KOPT-K1 (cell line): Measurements from ENCODE around the gene INPP5D.
"Not testable (repeated sequence)": the region's sequence is repeated elsewhere in the genome, so short reads cannot be mapped to it uniquely, and the experiment has no call there.

Experiments used
- H3K27ac ChIP-seq: fragments of 200-600 bp; sonication (generic); 2 replicates; pipeline ENCODE4 v1.5.1; 2016; ENCODE audit warnings: antibody characterized with exemption, mild to moderate bottlenecking, low read depth, low read length; ENCODE audit not compliant: poor library complexity, severe bottlenecking
- H3K36me3 ChIP-seq: fragments of 200-600 bp; sonication (generic); 2 replicates; pipeline ENCODE4 v1.5.1; 2017; ENCODE audit warnings: antibody characterized with exemption, mild to moderate bottlenecking, low read length, moderate library complexity; ENCODE audit not compliant: insufficient read depth
- H3K9me3 ChIP-seq: fragments of 200-600 bp; sonication (generic); 2 replicates; pipeline ENCODE4 v1.5.1; 2017; ENCODE audit warnings: antibody characterized with exemption, low read length, mild to moderate bottlenecking; ENCODE audit not compliant: insufficient read depth, poor library complexity, severe bottlenecking

INPP5D gene

DNA sequence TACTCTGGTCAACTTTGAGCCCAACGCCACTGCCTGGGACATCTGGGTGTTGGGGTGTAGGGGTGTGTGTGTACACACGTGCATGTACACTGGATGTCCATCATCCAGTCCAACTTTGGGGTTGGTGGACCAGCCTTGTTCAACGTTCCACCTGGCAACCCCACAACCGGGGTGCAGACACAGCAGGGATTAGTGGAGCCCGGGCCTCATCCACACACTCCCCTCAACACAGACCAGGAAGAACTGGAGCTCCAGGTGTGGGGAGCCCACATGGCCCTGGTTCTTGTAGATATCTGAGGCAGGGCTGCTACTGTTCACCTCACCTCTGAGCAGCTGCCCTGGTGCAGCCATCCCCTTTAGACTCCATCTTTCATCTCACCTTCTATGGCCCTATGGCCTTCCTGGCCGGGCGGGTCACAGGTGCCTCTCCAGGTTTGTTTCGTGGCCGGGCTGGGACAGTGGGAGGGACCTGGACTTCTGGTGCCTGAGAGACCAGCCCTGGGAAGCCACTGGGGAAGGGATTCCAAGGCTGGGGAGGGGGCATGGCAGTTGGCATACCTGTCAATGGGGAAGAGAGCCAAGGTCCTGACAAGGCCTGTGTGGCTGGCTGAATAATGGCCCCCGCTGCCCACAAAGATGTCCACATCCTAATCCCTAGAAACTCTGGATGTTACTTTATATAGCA lies 20.2 kb upstream of the INPP5D start:
- Histone ChIP-seq H3K36me3 (no peaks in the 10 kb centered on the region), H3K27ac (no peak overlapping the region), H3K9me3 (no peaks in the 10 kb centered on the region)

GRCh38 chr2:233040571-233040970 lies 19.6 kb upstream of the INPP5D start:
- H3K36me3 ChIP-seq: no peaks in the 10 kb centered on the region
- no peaks in the 10 kb centered on the region for H3K9me3 ChIP-seq
- H3K27ac ChIP-seq: no peak overlapping the region

GRCh38 chr2:233041722-233042323 lies 18.3 kb upstream of the INPP5D start:
- no peak overlapping the region for H3K27ac ChIP-seq
- H3K9me3 ChIP-seq: no peaks in the 10 kb centered on the region
- no peaks in the 10 kb centered on the region for H3K36me3 ChIP-seq

- Histone ChIP-seq H3K27ac (no peak overlapping the region), H3K9me3 (no peaks in the 10 kb centered on the region), H3K36me3 (no peaks in the 10 kb centered on the region)
Observed at GRCh38 chr2:233042549-233042948, 17.6 kb upstream of the INPP5D start.

GRCh38 chr2:233044974-233045605 lies 15.1 kb upstream of the INPP5D start:
- no peak overlapping the region for H3K27ac ChIP-seq
- no peaks in the 10 kb centered on the region for H3K9me3 ChIP-seq
- H3K36me3 ChIP-seq: no peaks in the 10 kb centered on the region

- H3K27ac ChIP-seq: no peak overlapping the region
- H3K36me3 ChIP-seq: no peaks in the 10 kb centered on the region
- H3K9me3 ChIP-seq: no peaks in the 10 kb centered on the region
Observed at GRCh38 chr2:233047206-233047605, 12.9 kb upstream of the INPP5D start.

DNA sequence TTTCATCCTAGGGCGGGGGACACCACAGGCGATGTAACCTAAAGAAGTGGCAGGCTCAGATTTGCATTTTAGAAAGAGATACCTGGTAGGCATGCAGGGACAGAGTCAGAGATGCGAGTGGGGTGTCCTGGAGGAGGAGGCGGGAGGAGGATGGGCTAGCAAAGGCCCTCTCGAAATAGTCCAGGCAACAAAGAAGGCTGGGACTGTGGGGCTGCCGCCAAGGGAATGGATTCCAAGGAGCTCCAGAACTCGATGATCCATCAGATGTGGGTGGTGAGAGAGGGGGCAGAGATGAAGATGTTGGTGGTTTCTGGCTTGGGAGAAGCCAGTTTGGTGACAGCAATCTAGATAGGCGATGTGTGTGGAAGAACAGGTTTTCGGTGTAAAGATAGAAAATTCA lies 12.5 kb upstream of the INPP5D start:
- H3K36me3 ChIP-seq: no peaks in the 10 kb centered on the region
- no peak overlapping the region for H3K27ac ChIP-seq
- H3K9me3 ChIP-seq: no peaks in the 10 kb centered on the region

DNA sequence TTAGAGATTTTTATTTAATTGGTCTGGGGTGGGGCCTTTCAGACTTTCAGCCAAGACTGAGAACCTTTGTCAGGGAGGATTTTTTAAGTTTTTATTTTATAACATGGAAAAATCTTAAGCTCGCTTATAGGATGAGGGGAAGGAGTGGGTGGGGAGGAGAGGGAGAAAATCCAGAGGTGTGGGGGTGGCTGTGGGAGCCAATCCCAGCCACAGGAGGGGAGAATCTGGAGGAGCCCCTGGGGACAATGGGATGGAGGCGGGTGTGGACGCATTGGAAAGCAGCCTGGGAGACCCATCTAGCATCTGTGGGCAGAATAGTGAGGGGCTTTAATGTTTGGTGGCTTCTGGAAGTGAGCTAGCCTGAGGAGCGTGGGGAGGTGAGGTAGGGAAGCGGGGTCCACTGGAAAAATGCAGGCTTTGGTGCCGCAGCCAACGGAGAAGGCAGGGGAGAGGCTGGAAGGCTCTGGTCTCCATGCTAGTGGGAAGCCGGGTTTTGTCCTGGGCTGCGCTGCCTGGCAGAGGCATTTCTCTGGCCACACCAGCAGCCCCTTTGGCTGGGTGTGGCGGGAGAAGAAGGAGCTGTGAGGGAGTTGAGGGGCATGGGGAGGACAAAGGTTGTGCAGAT lies 11.5 kb upstream of the INPP5D start:
- Histone ChIP-seq H3K27ac (no peak overlapping the region), H3K9me3 (no peaks in the 10 kb centered on the region), H3K36me3 (no peaks in the 10 kb centered on the region)

DNA sequence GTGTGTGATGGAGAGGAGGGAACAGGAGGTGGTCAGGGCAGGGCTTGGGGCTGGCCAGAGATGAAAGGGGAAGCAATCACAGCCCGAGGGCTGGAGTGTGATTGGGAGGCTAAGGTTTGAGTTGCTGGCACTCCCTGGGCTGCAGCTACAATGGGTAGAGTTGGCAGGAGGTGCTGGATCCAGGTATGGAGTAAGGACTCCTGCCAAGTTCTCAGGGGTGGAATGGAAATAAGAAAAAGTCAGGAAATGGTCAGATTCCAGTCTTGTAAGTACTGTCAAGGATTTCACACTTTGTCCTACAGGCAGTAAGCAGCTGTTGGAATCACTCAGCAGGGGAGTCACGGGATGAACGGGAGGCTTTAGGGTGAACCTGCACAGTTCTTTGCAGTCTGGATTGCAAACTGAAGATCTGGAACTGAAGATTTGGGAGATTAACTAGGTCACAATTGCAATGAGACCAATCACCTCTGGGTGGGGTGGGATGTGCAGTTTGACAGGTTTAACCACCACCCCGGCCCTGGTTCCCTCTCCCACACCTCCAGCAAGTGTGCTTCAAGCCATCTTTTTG lies 10.9 kb upstream of the INPP5D start:
- Histone ChIP-seq H3K9me3 (no peaks in the 10 kb centered on the region), H3K27ac (no peak overlapping the region), H3K36me3 (no peaks in the 10 kb centered on the region)

- no peaks in the 10 kb centered on the region for H3K9me3 ChIP-seq
- H3K27ac ChIP-seq: no peak overlapping the region
- H3K36me3 ChIP-seq: no peaks in the 10 kb centered on the region
Observed at GRCh38 chr2:233051241-233052149, 8.6 kb upstream of the INPP5D start.

GRCh38 chr2:233052517-233052916 lies 7.6 kb upstream of the INPP5D start:
- H3K27ac ChIP-seq, H3K36me3 ChIP-seq, H3K9me3 ChIP-seq: not testable (repeated sequence)

DNA sequence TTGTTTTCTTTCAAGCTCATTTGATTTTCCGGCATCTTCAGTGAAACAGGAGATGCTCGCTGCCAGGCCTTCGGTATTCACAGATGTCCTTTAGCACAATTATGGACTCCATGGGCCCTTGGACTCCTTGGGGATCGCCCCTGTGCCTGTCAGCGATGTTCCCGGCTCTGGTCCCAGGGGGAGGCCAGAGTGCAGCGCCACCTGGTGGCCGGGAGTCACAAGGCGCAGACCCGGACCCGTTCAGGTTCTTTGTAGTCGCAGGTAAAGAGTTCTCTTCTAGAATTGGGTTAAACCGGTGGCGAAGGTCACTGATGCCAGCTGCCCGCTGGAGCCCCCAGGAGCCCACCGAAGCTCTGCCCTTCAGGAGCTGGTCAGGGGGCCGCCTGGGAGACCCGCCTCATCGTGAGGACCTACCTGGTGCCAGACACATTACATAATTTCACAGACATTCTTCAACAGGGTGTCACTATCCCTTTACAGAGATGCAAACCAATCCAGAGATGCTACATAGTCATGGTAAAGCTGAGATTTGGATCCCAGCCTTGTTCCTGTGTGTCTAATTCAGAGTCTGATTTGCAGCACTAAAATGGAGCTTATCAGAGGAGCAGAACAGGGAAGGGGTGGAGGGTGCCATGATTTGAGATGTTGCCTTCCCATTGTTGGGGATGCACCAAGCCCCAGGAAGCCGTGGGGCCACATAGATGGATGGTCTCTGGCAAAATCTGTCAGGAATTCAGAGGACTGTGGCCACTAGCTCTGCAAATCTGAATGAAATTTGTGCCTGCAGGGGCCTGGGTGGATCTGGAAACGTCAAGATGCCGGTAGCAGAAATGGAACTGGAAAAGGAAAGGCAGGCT lies 6.0 kb upstream of the INPP5D start:
- Histone ChIP-seq H3K36me3 (no peaks in the 10 kb centered on the region), H3K27ac (no peak overlapping the region), H3K9me3 (no peaks in the 10 kb centered on the region)

- H3K27ac ChIP-seq: no peak overlapping the region
- no peaks in the 10 kb centered on the region for H3K36me3 ChIP-seq
- no peaks in the 10 kb centered on the region for H3K9me3 ChIP-seq
Observed at GRCh38 chr2:233055362-233055761, 4.8 kb upstream of the INPP5D start.
